GM20431 (cell line): Measurements from ENCODE around the gene PLCG2.

Source experiments
- in situ Hi-C: fragments of 300-500 bp; cut with MseI, MboI; formaldehyde crosslinking; loops from one replicate; pipeline ENCODE4 v1.15.0; 2020; ENCODE audit warnings: low sequenced_read_pairs; ENCODE audit not compliant: unreplicated experiment

PLCG2 gene

DNA sequence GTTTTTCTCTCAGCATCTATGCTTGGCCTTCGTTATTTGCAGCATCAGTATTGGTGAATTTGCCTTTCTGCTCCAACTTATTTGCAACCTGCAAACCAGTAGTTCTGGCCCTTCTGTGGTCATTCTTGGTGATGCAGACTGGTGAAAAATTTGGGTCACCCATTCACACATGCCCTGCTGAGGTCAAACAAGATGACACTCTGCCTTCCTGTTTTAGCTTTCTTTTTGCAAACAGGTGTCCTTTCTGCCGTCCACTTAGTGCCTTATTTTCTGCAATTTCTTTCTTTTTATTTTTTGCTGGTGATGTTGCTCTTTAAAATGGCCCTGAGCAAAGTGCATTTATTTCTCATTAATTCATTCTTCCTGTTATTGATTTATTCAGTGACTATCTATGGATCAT, 31.3 kb downstream of the PLCG2 start:
- in situ Hi-C loops, result no loop called here

DNA sequence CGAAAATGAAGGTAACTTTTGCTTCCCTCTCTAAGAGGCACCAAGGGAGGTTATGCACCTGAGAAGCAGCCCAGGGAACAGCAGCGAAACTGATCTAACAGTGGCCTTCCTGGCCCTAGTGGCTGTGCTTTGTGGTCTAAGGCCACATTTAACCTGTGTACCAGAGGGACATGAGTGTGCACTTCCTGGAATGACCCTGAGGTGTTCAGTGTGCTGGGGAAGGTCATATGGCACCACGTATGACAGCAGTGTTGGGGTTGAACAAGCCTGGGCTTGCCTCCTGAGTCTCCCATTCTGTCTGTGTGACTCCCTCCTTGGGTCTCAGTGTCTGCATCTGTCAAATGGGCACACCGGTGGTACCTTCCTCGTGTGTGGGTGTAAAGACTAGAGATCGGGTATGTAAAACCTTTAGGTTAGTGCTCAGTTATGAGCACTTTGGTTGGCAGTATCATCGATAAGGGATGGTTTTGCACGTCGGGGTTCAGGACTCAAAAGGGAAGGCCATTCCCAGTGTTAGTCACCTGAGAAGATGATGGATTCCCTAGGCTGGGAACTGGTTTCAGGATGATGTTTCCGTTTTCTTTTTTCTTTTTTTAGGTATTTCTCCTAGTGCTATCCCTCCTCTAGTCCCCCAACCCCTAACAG, 31.9 kb downstream of the PLCG2 start:
- in situ Hi-C loops, result no loop called here

DNA sequence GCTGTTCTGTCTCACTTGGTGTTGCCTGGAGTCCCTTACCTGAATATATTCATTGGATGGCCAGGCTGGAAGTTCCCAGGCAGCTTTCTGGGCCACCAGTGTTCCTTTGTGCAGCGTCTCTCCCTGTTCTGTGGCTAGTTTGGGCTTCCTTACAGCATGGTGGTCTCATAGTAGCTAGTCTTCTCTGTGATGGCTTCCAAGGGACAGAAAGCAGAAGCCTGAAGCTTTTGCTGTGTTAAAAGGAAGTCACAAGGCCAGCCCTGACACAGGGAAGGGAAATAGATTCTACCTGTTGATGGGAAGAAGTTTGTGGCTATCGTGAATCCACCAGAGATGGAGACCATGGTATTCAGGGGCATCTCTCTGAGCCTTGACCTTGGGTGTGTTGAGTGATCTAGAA, 34.6 kb downstream of the PLCG2 start:
- in situ Hi-C loops, result no loop called here

DNA sequence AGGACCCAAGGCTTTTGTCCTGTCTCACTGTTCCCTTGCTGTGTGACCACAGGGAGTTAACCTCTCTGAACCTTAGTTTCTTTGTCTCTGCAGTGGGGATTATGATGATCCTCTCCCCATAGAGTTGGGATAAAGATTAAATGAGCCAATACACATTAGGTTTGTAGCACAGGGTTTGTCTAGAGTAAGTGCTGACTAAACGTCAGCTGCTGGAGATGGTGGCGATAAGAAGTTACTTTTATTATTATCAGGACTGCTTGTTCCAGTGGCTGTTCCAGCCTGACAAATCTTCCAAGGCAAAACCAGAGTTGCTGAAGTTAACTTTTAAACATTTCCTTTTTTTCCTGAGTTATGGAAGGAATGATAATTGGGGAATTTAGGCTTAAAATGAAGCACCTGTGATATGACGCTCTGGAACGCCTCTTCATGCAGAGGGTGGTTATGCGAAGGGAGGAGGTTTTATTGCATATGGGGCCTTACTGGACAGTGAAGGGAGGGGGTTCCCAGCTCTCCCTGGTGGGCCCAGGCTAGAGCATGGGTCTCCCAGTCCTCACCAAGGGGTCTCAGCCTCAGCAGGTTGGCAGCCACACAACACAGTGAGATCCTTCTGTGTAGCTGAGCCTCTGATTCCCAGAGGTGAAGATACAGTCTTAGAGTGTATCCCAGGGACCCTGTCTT, 35.8 kb downstream of the PLCG2 start:
- in situ Hi-C loops, result no loop called here

DNA sequence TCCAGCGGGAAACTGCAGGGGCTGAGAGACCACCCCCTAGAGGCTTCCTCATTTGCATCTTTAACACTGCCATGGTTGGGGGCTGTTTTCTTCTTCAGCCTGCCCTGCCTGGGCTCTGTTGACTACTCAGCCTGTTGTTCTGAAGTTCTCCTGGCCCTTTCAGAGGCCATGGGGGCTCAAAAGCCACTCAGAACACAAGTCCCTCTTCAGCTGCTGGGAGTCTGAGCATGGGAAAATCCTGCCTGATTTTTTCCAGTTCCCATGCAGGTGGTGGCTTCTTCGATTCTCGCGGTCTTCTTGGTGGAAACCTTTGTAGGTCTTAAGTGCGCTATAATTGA, 36.3 kb downstream of the PLCG2 start:
- in situ Hi-C loops, result no loop called here

DNA sequence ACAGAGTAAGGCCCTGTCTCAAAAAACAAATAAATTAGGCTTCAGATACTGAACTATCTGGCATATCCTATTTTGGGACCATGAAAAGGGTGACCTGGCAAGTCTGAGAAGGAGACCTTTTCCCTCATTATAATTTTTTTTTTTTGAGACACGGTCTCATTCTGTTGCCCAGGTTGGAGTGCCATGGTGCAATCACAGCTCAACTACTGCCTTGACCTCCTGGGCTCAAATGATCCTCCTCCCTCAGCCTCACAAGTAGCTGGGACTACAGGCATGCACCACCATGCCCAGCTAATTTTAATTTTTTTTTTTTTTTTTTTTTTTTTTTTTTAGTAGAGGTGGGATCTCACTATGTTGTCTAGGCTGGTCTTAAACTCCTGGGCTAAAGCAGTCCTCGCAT, 37.3 kb downstream of the PLCG2 start:
- in situ Hi-C loops, result no loop called here

DNA sequence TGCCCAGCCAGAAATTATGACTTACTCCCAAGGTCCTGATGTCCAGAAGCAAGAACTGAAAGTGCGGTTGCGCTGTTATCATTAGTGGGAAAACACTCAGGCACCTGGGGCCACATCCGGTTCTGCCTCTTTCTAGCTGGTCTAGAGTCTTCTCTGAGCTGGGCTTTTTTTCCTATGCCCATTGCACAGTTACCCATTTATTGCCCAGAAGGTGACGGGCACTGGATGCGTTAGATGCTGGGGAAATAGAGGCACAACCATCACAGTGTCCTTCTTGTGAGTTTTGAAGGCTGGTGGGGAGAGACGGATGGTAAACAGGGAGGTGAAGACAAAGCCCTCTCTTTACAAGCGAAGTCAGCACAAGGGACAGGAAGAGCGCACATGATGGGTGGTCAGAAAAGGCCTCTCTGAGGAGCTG, 37.7 kb downstream of the PLCG2 start:
- in situ Hi-C loops, result no loop called here

DNA sequence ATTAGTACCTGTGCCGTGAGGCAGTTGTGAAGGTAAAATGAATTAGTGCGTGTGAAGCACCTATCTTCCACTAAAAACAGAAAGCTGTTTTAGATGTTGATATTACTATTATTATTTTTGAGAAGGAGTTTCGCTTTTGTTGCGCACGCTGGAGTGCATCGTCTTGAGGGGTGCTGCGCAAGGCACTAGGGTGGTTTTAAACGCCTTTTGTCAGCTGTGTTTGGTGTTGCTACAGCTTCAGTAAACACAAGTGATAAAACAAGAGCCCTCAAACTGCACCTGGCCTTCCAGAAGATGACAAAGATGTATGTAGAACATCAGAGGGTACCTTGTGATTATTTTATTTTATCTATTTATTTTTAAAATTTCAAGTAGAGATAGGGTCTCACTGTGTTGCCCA, 38.2 kb downstream of the PLCG2 start:
- in situ Hi-C loops, result no loop called here

DNA sequence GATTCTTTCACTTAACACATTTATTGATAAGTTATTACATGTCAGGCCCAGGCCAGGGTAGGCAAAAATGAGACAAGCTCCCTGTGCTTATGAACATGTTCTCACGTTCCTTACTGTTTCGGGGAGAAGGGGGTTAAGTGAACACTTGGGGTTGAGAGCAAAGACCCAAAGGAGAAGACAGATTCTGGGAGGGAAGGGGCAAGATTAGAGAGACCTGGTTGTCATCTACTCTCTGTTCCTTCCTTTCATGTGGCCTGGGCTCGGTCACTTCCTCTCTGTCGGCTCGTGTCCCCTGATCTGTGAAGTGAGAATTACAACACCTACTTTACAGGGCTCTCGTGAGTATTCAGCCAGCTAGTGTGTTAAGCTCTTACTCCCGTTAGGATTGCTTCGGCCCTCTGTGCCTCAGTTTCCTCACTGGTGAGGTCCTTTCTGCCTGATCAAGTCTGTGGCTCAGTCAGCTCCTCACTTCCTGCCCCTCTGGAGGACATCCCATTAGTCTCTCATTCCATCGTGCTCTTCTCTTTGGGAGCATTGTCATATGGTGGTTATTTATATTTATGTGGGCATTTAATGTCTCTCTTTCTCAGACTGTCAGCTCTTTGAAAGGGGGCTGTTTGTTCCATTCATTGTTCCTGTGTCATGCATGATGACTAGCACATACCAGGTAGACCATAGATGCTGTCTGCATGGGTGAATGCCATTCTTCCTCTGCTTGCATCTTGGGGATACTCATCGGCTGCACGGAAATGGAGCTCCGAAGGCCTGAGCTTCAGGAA, 38.9 kb downstream of the PLCG2 start:
- in situ Hi-C loops, result no loop called here

DNA sequence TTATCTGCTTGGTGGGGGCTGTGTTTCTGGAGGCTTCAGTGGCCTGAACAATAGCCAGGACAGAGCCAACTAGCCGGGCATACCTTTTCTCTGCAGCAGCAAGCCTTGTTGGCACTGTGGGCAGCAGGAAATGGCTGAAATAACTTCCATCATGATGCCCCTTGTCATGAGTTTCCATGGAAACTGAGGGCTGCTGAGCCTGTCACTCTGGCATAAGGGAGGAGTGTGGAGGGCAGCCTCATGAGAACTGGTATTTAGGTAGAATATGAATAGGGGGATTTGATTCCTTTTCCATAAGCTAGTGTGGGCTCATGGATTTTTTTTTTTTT, 39.4 kb downstream of the PLCG2 start:
- in situ Hi-C loops, result no loop called here

DNA sequence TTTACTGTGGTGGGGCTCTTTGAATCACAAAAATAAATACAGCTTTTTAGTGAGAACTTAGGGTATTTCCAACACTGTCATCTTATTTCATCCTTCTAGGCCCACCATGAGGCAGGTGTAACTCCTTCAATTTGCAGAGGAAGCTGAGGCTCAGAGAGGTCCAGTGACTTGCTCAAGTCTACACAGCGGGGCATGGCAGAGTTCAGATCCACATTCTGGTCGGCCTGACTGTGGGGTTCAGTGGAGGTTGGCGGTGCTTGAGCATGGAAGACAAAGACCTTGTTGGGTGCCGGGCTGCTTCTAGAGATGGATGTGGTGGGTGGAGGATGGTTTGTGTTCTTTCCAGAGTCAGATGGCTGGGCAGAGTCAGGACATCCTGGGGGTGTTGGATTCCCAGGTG, 39.8 kb downstream of the PLCG2 start:
- in situ Hi-C loops, result no loop called here

DNA sequence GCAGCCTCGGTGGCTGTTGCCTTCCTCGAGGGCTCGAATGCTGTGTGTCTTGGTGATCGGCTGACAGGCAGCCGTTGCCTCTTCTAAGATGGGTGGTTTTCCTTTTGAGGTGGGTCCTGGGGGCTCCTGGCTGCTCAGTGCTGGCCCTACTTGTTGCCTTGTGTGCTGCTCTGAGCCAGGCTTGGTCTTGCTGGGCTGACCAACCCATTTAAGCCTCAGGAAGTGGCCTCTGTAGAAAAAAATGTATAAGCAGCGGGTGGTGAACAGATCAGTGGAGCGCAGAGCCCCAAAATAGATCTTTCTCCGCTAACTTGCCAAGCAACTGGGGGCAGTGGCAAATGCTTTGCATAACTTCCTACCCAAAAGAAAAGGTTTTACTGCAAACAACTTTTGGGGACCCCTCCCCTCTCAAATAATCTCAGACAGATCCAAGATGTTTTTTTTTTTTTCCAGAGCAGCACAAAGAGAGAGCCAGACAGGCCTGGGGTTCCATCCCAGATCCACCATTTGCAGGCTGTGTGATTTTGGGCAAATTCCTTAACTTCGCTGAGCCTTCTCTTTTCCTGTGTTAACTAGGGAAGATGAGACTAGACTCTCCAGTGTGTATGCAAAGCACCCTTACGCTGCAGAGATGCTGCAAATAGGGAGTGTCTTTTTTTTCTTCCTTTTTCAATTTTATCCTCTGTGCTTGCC, 42.5 kb downstream of the PLCG2 start:
- in situ Hi-C loops, result no loop called here

DNA sequence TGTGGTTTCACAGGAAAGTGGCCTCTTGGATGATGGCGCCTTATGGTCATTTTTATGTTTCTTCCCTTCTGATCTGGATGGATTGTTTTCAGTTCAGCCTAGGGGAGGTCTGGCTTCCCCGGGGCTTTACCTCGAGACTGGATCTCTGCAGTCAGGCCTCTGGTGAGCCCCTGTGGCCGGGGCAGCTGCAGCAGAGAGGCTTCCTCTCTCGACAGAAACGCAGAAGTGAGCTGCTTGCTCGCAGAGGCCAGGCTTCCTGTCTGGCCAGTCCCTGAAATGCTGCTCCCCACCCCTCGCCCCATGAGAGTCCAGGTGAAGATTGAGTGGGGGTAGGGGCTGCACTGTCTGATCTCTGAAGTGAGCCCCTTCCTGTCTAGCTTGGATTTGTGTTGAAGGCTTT, 44.0 kb downstream of the PLCG2 start:
- in situ Hi-C loops, result no loop called here

DNA sequence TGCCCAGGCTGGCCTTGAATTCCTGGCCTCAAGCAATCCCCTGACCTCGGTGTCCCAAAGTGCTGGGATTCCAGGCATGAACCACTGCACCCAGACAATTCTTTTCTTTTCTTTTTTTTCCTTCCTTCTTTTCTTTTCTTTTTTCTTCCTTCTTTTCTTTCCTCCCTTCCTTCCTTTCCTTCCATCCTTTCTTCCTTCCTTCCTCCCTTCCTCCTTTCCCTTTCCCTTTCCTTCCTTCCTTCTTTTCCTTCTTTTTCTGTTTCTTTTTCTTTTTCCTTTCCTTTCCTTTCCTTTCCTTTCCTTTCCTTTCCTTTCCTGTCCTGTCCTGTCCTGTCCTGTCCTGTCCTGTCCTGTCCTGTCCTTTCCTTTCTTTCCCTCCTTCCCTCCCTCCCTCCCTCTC, 44.6 kb downstream of the PLCG2 start:
- in situ Hi-C loops, result no loop called here

DNA sequence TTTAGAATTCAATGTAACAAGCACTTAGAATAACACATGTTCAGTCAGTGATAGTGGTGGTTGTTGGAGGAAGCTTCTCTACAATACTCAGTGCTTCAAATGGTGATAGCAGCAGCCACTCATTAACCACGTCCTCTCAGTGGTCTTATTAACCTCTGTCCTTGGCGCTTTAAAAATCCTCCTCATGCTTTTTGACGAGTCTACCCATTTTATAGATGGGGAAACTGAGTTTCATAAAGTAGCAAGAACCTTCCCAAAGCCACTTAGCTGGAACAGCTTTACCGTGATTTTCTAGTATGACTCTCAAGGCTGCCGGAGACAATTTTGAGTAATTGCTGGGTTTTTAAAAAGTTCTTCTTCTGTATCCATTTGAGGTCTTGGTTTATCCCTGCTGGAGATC, 47.4 kb downstream of the PLCG2 start:
- in situ Hi-C loops, result no loop called here

DNA sequence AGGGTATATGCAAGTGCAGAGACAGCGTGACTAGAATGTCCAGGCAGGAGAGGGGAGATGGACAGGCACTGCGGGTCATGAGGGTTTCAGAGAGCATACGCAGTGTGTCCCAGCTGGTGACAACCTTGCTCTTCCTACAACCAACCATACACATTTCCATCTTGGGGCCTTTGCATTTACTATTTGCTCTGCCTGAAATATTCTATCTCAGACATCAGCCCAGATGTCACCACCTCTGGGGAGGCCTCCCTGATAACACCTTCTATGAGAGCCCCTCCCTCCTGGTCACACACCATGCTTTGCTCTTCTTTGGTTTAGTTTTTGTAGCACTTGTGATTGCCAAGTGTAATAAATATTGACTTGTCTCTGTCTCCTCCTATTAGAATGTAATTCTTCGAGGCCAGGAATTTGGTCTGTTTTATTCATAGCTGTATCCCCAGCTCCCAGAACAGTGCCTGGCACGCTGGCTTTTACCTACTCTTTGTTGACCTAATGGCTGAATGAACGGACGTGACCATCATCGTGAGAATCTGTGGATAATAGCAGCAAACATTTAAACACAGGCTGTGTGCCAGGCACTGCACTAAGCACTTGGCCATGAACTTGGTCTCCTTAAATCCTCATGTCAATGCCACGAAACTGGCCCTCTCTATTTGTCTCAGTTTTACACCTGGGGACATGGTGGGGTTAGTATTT, 51.9 kb downstream of the PLCG2 start:
- in situ Hi-C loops, result no loop called here

DNA sequence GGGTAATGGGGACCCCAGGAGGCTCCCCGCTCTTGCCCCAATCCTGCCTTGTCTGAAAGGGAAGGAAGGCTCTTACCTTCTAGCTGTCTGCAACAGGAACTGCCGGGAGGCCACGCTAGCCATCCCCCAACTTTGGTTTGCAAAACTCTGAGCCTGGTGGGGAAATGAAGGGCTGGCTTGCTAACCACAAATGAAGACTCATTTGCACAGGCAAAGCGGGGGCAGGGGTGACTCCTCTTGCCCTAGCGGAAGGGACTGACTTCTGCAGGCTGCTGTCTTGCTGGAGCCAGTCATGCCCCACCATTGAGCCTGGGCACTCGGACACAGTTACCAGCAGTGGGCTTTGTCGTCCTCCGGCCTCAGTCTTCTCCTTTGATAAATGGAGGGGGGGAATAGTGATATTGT, 52.6 kb downstream of the PLCG2 start:
- in situ Hi-C loops, result no loop called here

DNA sequence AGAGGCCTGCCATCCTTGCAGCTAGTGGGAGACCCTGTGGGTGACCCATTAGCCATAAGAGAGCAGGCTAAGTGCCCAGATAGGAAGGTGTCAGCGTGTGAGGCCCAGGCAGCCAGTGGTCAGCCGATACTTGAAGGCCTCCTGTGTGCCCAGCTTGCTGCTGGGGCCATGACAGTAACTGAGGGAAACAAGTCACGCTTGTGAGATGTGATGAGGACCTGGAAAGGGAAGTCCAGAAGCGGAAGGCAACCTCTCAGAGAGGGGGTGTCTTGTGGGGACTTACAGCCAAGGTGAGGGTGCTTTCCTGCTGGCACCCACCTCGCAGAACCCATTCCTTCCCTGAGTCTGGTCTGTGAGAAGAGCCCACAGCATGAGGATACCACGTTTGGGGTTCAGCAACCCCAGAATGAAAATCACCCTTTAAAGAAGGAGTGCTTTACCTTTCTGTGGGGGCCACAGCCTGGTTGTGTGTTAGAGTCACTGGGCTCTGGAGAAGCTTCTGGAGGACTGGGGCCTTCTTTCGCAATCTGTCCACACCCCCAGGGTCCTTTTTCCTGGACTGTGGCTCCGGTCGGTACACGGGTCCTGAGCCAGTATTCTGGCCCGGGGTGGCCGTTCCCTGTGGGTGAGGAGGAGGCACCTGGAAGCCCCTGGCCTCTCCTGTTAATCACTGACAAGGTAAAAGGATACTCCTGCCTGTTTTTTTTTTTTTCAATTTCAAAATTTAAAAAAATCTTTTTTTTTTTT, 53.9 kb downstream of the PLCG2 start:
- in situ Hi-C loops, result no loop called here

DNA sequence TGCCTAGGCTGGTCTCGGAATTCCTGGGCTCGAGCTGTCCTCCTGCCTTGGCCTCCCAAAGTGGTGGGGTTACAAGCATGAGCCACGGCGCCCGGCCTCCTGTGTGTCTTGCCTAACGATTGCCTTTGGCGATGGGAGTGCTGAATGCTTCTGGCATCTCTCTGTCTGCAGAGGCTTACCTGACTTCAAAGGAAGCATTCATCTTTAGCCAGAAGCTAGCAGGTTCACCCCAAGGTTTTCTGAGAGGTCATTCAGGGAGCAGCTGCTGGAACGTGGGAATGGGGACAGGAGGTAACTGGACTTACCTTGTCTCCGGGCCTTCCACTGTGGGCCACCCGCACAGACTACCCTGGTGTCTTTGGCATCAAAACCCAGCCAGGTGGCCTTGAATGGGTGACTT, 54.7 kb downstream of the PLCG2 start:
- in situ Hi-C loops, result no loop called here

DNA sequence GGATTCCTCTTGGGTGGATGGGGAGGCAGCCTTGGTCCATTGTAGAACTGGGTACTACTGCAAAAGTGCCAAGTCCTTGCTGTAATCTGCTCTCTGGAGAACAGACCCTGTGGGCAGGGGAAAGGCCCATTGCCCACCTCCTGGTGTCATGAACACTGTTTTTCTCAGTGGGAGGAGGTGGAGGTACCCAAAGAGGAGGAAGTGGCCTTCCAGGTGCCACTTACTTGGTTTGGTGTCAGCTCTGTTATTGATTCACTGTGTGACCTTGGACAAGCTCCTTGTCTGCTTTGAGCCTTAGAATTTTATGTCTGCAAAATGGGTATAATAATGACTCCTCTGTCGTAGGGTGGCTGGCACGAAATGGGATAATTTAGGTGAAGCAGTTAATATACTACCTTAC, 55.8 kb downstream of the PLCG2 start:
- in situ Hi-C loops, result no loop called here
